Adrenal gland (tissue), 12 donors: Measurements from ENCODE around the gene DENND4A. TPM values are rescaled to one million over a fixed set of nuclear protein-coding genes. Genes with fewer than 3 reads are reported as not detected.

Experiments used
- DNase-seq, 7 donors: peaks; one replicate each; pipeline ENCODE4 v3.0.0-alpha.2; 2019 to 2020
- H3K27ac ChIP-seq, 5 donors: fragments of 200-600 bp; sonication (generic) in 4 of 5; 1 replicate in 3 of 5; 2 replicates in 2 of 5; pipeline versions ENCODE4 v1.5.1 to v1.8.0; 2016 to 2020; ENCODE audit warnings: mild to moderate bottlenecking in 1 of 5
- H3K27me3 ChIP-seq: fragments of 200-600 bp; 2 replicates; pipeline ENCODE4 v1.8.0; 2021
- H3K36me3 ChIP-seq, 2 donors: fragments of 200-600 bp; replicated peaks in 1 of 2; 1 replicate in 1 of 2; 2 replicates in 1 of 2; pipeline versions ENCODE4 v1.5.1 to v1.8.0; 2018 to 2022
- H3K4me1 ChIP-seq, 2 donors: fragments of 200-600 bp; replicated peaks in 1 of 2; 1 replicate in 1 of 2; 2 replicates in 1 of 2; pipeline versions ENCODE4 v1.5.1 to v1.8.0; 2018 to 2021
- H3K4me3 ChIP-seq, 4 donors: fragments of 200-600 bp; sonication (generic) in 3 of 4; one replicate each; pipeline ENCODE4 v1.5.1; 2016 to 2018
- H3K9me3 ChIP-seq, 3 donors: fragments of 200-600 bp; sonication (generic) in 1 of 3; replicated peaks in 1 of 3; 1 replicate in 2 of 3; 2 replicates in 1 of 3; pipeline versions ENCODE4 v1.5.1 to v1.8.0; 2016 to 2021
- POLR2A ChIP-seq, 2 donors: fragments of 450-650 bp; IDR thresholded peaks; one replicate each; pipeline ENCODE4 v1.6.1; 2017; ENCODE audit warnings: antibody characterized with exemption in 2 of 2, mild to moderate bottlenecking in 2 of 2, moderate library complexity in 1 of 2
- whole genome bisulfite sequencing, 4 donors: extraction: QIAGEN DNeasy Blood & Tissue Kit in 2 of 4; methylation state at CpG; one replicate each; pipeline versions ENCODE4 v1.1.5 to v1.1.7; 2013 to 2017; 5-methylcytosine and 5-hydroxymethylcytosine counted together
- intact Hi-C, 2 donors: fragments of 100-400 bp; cut with DNase I; formaldehyde crosslinking; loops; one replicate each; pipeline versions ENCODE4 v1.14.1 to v1.15.0; 2022 to 2023
- polyA plus RNA-seq, 3 donors: library from polyadenylated mRNA; stranded (reverse); fragments of 200-250 nt in 2 of 3; fragments of 350-450 nt in 1 of 3; fragmentation: Illumina TruSeq in 1 of 3; extraction: RNeasy Lipid Tissue Mini Kit (QIAGEN cat#74804) in 1 of 3; gene quantifications; one replicate each; pipeline ENCODE4 v1.2.3, GENCODE V29; 2013 to 2014
- total RNA-seq, 9 donors: library from RNA; depleted of rRNA in 4 of 9; stranded (reverse); fragments of >200 nt in 4 of 9; fragments of 120-200 nt in 1 of 9; fragmentation: NEBNext Ultra II Directional in 1 of 9; extraction: Animal tissue kit (Norgen Biotek cat#: 25700) in 1 of 9; gene quantifications; one replicate each; pipeline versions ENCODE4 v1.1.0 to v1.2.4, GENCODE V29; 2013 to 2023
- TF ChIP-seq, protein P1 (sequence below), 6 experiments: fragments of 450-650 bp in 4 of 6; fragments of 200-600 bp in 2 of 6; sonication (generic) in 1 of 6; IDR thresholded peaks; 1 replicate in 5 of 6; 2 replicates in 1 of 6; pipeline versions ENCODE4 v1.5.1 to v1.8.0; 2016 to 2021; ENCODE audit warnings: antibody characterized with exemption in 6 of 6, mild to moderate bottlenecking in 2 of 6, moderate library complexity in 1 of 6
- donor health status: healthy with polysubstance abuse.
- donor health status: Bipolar disorder and iron deficiency.
- donor health status: DM: yes; HTN: yes; CAD: no.
- donor health status: DM: no; HTN: no; CAD: no.
- donor health status: DM: no; HTN: no; CAD: no.
- donor health status: DM: yes; HTN: yes; CAD: no.

DENND4A gene
- total and polyA plus RNA-seq, 12 donors = 12.9 to 51.8 (median 35.0) TPM

DNA sequence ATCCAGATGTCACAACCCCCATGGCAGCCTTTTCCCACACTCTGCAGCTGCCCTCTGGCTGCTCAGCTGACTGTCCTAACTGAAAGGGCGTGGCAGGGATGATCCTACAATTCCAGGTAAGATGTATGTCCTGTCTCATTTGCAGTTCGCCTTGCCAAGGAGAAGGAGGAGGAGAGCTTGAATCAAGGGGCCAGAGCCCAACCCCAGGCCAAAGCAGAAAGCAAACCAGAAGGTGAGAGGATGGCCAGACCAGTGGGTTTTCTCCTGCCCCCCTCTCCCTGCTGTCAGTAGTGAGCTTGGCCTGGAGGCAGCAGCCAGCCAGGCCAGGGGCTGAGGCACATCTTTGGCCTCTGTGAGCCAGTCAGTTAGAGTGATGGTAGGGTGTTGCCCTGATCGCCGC is 147.8 kb downstream of the DENND4A start:
- H3K4me3 ChIP-seq = no peak overlapping the region
- intact Hi-C loops = no loop called here
- DNase-seq = no peak
- H3K36me3 ChIP-seq = no peaks in the 10 kb centered on the region
- H3K9me3 ChIP-seq = no peaks in the 10 kb centered on the region
- H3K27me3 ChIP-seq = no peaks in the 10 kb centered on the region
- TF ChIP-seq, protein P1, sequence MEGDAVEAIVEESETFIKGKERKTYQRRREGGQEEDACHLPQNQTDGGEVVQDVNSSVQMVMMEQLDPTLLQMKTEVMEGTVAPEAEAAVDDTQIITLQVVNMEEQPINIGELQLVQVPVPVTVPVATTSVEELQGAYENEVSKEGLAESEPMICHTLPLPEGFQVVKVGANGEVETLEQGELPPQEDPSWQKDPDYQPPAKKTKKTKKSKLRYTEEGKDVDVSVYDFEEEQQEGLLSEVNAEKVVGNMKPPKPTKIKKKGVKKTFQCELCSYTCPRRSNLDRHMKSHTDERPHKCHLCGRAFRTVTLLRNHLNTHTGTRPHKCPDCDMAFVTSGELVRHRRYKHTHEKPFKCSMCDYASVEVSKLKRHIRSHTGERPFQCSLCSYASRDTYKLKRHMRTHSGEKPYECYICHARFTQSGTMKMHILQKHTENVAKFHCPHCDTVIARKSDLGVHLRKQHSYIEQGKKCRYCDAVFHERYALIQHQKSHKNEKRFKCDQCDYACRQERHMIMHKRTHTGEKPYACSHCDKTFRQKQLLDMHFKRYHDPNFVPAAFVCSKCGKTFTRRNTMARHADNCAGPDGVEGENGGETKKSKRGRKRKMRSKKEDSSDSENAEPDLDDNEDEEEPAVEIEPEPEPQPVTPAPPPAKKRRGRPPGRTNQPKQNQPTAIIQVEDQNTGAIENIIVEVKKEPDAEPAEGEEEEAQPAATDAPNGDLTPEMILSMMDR (IDR thresholded peaks at IDR 0.05) = no peak
- TF ChIP-seq POLR2A (IDR thresholded peaks at IDR 0.05) = no peak
- H3K27ac ChIP-seq = no peak overlapping the region
- no peaks in the 10 kb centered on the region for H3K4me1 ChIP-seq
- 82 to 98% (median 96%) methylated on average over 4 of the region's 4 CpGs for WGBS, 4 donors

DNA sequence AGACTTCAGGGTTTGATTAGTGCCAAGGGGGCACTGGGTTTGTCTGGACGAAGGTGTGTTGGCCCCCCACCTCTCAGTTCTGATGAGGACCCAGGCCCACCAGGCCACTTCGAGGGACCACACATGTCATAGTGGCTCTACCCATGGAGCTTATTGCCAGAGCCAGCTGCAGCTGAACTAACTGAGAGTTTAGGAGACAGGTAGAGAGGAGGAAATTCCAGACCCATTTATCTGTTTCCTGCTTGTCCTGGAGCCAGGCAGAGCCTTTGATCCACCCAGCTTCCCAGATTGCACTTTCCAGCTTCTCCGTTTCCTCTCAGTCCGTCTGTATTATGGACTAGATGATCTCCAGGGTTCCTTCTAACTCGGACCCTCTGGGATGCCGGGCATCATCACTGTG is 149.5 kb downstream of the DENND4A start:
- Histone ChIP-seq H3K36me3 (no peaks in the 10 kb centered on the region), H3K9me3 (no peaks in the 10 kb centered on the region), H3K27ac (peak overlapping the region in 1 of 5 donors; percentile 2), H3K4me3 (no peak overlapping the region), H3K27me3 (no peaks in the 10 kb centered on the region), H3K4me1 (peaks cover 0 to 8% of the 10 kb centered on the region in 2 donors)
- no peak for DNase-seq
- intact Hi-C loops = no loop called here
- 72 to 85% (median 77%) methylated on average over 5 to 6 of the region's 6 CpGs for WGBS, 4 donors
- no peak for TF ChIP-seq POLR2A (IDR thresholded peaks at IDR 0.05)
- TF ChIP-seq, protein P1 (IDR thresholded peaks at IDR 0.05) = no peak

DNA sequence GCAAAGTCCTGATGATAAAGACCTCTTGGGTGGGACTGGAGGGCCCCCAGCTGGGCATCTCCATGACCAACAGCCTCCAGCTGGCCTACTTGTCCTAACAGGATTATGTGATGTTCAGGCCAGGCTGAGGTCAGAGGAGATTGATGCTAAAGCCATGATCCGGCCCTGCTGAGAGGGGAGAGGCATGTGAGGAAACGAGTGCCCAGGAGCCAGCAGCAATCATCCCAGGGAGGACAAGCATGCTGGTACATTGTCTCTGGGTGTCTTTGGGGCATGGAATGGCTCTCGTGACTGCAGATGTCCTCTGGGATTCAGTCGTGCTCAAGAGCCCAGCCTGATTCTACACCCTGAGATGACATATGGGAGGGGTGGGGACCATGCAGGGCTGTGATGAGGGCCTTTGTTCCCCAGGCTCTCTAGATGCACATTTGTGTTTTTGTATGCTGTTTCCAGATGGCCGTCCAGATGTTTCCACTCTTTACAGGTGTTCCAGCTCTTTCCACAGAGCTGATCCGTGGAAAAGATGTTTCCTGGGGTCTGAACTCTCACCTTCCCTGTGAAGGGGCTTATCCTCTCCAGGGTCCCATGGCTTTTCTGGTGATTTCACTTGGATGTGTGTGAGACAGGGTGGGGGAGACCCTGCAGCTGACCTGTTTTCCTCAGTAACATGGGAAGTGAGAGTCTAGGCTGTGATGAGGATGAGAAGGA is 150.2 kb downstream of the DENND4A start:
- intact Hi-C loops = no loop called here
- Histone ChIP-seq H3K36me3 (no peaks in the 10 kb centered on the region), H3K27me3 (no peaks in the 10 kb centered on the region), H3K9me3 (no peaks in the 10 kb centered on the region), H3K27ac (peak overlapping the region in 1 of 5 donors; percentile 2), H3K4me1 (peaks cover 0 to 8% of the 10 kb centered on the region in 2 donors), H3K4me3 (no peak overlapping the region)
- no peak for DNase-seq
- no peak for TF ChIP-seq POLR2A (IDR thresholded peaks at IDR 0.05)
- TF ChIP-seq, protein P1 (IDR thresholded peaks at IDR 0.05) = no peak
- WGBS, 4 donors = 61 to 82% (median 65%) methylated on average over 3 to 6 of the region's 6 CpGs

DNA sequence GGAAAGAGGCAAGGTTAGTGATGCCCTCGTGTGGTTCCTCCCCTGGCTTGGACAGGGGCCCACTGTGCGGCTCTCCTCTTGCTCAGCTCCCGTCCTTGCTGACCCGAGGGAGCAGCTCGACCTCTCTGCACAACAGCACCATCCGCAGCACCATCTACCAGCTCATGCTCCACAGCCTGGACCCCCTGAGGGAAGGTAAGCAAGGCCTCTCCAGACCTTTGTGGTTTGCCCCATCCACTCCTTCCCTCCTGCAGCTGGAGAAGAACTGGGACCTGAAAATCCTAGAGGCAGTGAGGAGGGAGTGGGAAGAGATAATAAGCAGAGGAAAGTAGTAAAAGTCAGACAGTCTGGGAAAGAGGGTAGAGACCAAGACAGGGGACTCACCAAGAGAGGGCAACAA is 152.6 kb downstream of the DENND4A start:
- DNase-seq = peak in 1 of 7 donors; percentile 19
- no peaks in the 10 kb centered on the region for H3K27me3 ChIP-seq
- TF ChIP-seq, protein P1 (IDR thresholded peaks at IDR 0.05) = no peak
- H3K36me3 ChIP-seq = no peaks in the 10 kb centered on the region
- no peak overlapping the region for H3K4me3 ChIP-seq
- no peak overlapping the region for H3K27ac ChIP-seq
- intact Hi-C loops = loop anchor here in 1 of 2 donors (5.0 kb wide), 1 partner anchor 218 kb away; no protein-coding TSS in a partner anchor
- peaks cover 0 to 8% of the 10 kb centered on the region in 2 donors for H3K4me1 ChIP-seq
- no peaks in the 10 kb centered on the region for H3K9me3 ChIP-seq
- 39 to 63% (median 55%) methylated on average over 6 of the region's 6 CpGs for WGBS, 4 donors
